HG03159 (cell line): ENCODE measurements around the gene ARHGAP31.
A peak's percentile ranks its signal among the peaks of the same experiment; 100 is the strongest.
"Not testable (repeated sequence)": the region's sequence is repeated elsewhere in the genome, so short reads cannot be mapped to it uniquely, and the experiment has no call there.

Source experiments
- ATAC-seq: cut with Tn5 transposase; IDR thresholded peaks from one replicate; pipeline ENCODE4 v1.9.1; 2021; ENCODE audit warnings: mild to moderate bottlenecking, moderate library complexity; ENCODE audit not compliant: unreplicated experiment

The ARHGAP31 gene, protein sequence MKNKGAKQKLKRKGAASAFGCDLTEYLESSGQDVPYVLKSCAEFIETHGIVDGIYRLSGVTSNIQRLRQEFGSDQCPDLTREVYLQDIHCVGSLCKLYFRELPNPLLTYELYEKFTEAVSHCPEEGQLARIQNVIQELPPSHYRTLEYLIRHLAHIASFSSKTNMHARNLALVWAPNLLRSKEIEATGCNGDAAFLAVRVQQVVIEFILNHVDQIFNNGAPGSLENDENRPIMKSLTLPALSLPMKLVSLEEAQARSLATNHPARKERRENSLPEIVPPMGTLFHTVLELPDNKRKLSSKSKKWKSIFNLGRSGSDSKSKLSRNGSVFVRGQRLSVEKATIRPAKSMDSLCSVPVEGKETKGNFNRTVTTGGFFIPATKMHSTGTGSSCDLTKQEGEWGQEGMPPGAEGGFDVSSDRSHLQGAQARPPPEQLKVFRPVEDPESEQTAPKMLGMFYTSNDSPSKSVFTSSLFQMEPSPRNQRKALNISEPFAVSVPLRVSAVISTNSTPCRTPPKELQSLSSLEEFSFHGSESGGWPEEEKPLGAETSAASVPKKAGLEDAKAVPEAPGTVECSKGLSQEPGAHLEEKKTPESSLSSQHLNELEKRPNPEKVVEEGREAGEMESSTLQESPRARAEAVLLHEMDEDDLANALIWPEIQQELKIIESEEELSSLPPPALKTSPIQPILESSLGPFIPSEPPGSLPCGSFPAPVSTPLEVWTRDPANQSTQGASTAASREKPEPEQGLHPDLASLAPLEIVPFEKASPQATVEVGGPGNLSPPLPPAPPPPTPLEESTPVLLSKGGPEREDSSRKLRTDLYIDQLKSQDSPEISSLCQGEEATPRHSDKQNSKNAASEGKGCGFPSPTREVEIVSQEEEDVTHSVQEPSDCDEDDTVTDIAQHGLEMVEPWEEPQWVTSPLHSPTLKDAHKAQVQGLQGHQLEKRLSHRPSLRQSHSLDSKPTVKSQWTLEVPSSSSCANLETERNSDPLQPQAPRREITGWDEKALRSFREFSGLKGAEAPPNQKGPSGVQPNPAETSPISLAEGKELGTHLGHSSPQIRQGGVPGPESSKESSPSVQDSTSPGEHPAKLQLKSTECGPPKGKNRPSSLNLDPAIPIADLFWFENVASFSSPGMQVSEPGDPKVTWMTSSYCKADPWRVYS (N-terminal part only)

DNA sequence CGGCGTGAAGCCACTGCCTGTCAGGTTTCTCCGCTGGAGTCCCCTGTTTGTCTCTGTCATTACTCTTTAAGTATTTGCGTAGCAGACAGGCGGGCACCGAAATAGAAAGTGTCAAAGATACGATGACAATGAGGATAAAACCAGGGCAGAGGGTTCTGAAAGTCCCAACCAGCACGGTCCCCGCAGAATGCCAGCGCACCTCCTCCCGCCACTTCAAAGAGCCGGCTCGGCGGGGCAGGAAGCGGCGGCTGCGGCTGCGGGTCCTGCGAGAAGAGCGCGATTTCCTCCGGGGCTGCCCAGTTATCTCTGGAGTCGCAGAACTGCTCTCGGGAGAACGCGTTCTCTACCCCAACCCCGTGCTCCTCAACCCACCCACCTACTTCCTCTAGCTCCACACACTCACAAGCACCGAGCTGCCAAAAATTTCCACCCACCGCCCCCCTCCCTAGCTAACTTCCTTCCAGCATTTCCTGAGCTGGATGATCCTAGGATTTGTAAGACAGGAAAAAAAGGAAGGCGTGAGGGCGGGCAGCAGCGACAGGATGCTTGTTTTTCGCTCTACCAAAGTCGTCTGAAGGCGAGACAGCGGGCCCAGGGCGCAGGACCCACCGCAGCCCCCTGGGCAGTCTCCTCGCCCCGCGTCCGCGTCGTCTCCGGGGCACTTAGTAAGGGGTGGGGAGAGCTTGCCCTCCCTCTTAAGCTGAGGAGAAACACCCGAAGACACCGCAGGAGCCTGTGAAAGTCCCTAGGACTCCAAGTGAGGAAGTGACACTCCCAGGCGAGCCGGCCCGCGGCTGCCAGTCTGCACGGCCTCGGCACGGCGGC lies at the start of gene ARHGAP31:
ARHGAP31 (plus strand) TSS at position 513 of the 825 bp plus-strand sequence. CDS start 522 bp downstream, outside the sequence.
- peak; percentile 66 for ATAC-seq

DNA sequence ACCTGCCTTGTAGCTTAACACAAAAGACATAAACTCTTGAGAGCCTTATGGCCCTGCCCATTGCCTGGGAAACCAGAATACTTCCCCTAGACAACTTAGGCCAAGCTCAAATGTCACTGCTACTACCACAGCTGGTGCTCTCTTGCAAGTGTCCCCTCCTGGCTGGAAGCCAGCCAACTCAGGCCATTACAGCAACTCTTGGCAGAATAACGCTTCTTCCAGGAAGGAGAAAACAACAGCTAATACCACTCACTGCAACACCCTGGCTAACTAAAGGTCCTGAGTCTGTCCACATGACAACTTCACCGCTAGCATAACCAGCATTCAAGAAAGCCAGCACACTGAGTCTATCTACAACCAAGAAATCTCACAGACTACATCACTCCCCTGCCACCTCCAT lies 48.4 kb upstream of the ARHGAP31 start:
- no peak for ATAC-seq

GRCh38 chr3:119255214-119255613 lies 39.0 kb upstream of the ARHGAP31 start:
- ATAC-seq = no peak

- ATAC-seq = no peak
Observed at GRCh38 chr3:119257111-119257510, 37.1 kb upstream of the ARHGAP31 start.

DNA sequence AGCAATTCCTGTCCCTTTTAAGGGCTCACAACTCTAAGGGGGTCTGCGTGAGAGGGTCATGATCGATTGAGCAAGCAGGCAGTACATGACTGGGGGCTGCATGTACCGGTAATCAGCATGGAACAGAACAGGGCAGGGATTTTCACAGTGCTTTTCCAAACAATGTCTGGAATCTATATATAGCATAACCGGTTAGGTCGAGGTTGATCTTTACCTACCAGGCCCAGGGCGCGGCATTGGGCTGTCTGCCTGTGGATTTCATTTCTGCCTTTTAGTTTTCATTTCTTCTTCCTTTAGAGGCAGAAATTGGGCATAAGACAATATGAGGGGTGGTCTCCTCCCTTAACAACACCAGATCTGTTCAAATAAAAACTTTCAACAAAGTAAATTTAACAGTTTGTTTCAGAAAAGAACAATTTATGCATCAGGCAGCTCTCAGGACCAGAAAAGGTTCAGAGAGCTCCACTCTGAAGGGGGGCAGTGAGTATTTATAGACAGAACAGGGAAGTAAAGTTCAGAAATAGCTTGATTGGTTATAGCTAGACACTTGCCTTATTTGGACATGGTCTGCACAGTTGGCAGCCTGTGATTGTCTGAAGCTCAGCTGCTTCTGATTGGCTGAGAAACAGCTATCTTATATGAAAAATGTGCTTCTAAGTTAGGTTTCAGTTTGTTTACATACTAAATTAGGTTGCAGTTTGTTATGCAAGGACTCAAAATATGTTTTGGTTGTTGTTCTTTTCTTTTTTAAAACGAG lies 36.4 kb upstream of the ARHGAP31 start:
- ATAC-seq = peak; percentile 69

- peak; percentile 74 for ATAC-seq
Observed at GRCh38 chr3:119258915-119259314, 35.3 kb upstream of the ARHGAP31 start.

DNA sequence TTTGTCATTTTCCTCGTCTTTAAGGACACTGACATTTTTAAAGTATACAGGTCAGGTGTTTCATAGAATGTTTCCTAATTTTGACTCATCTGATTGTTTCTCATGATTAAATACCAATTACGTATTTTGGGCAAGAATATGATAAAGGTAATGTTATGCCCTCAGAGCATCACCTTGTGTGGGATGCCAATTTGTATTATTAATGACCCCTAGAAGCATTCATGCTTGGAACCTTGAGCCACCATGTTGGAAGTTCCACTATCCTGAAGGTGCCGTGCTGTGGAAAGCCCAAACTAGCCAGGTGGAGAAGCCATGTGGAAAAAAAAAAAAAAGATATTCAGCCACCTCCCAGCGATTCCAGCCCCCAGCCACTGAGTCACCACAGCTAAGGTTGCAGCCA lies 34.4 kb upstream of the ARHGAP31 start:
- ATAC-seq = no peak

DNA sequence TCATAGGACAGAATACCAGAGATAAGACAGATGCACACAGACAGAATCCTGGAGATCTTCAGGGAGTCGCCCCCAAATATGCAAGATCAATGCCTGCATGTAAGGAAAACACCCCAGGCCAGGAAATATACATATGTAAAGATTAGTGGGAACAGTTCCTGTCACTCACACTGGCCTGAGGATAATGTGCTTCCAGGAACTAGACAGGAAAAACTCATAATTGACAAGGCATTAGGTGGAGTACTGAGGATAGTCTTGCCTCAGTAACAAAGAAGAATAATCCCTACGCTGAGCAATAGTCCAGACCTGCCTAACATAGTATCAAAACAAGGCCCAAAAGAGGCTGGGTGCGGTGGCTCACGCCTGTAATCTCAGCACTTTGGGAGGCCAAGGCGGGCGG lies 33.1 kb upstream of the ARHGAP31 start:
- ATAC-seq = no peak

GRCh38 chr3:119270212-119270611 lies 24.0 kb upstream of the ARHGAP31 start:
- ATAC-seq = not testable (repeated sequence)

GRCh38 chr3:119276680-119277079 lies 17.5 kb upstream of the ARHGAP31 start:
- no peak for ATAC-seq

GRCh38 chr3:119279101-119279554 lies 15.1 kb upstream of the ARHGAP31 start:
- ATAC-seq = no peak

DNA sequence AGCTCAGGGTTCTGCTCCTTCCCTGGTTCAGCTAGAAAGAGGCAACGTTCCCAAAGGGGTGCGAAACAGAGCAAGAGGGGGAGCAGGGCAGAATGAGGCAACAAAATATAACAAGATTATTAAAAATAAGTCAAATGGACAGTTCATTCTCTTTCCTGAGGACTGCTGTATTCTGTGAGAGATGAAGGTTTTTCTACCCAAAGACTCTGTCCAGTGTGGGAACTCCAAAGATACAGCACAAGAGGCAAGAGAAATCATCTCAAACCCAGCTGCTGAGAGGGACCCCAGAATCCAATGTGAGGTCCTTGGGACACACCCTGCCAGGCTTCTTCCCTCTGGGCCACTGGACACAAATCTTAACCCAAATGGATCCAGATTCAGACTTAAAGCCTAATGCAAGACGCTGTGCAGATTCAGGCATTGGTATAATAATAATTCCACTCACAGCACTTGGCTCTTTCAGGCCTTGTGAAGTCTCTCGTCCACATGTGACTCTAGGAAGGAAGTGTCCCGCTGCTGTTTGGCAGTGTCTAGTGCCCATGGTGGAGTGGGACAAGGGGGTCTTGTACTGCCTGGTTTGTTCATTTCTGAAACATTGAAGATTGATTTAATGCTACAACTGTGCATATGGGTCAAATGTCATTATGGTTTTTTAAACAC lies 14.5 kb upstream of the ARHGAP31 start:
- no peak for ATAC-seq

DNA sequence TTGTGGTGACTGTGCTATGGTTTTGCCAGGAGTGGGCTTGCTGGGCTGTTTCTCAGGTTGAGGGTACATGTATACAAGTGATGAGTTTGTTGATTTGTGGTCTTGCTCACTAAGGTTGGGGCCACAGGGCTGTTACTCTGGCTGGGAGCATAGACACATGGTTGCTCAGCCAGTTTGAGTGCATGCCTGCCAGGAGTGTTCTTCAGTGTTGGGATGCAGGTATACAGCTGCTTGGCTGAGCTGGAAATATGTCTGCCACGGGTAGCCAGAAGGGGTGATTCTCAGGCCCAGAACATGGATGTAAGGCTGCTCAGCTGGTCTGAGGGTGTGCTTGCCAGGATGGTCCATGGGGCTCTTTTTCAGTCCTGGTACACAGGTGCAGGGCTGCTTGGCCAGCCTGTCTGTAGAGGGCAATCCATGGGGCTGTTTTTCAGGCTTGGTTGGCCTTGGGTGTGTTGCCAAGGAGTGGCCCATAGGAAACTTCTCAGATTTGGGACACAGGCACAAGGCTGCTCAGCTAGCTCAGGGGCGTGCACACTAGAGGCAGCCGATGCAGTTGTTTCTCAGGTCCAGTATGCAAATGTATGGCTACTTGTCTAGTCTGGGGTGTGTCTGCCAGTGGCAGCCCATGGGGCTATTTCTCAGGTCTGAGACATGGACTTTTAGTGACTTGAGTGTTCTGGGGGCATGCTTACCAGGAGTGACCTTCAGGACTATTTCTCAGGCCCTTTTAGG lies 5.3 kb upstream of the ARHGAP31 start:
- no peak for ATAC-seq

- ATAC-seq = no peak
Observed at GRCh38 chr3:119289404-119289770, 4.8 kb upstream of the ARHGAP31 start.

GRCh38 chr3:119290613-119291012 lies 3.6 kb upstream of the ARHGAP31 start:
- no peak for ATAC-seq

- no peak for ATAC-seq
Observed at GRCh38 chr3:119291062-119291700, 3.0 kb upstream of the ARHGAP31 start.

DNA sequence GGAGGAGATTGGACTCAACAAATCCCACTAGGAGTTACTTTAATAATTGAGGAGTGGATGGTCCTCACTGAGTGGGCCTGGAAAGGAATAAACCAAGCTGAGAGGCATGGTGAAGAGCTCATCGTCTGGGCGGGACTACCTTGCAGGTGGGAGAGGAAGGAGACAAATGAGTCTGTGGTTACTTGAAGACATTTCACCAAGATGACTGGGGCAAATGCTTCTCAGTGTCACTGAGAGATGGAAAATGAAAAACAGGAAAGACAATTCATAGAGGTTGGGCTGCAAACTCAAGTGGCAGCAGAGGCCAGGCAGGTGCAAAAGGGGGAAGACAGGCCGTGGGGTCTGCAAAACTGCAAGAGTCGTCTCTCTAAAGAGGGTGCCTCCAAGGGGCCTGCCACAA lies 1.5 kb upstream of the ARHGAP31 start:
- ATAC-seq = no peak
